B cell (primary cell): ENCODE results near the gene ZNF143.

Experiments
- EZH2 ChIP-seq: IDR thresholded peaks from 2 replicates; pipeline ENCODE4 v1.6.1; 2012; ENCODE audit warnings: borderline replicate concordance, low read depth, mild to moderate bottlenecking, moderate library complexity, low read length; ENCODE audit not compliant: insufficient read depth, poor library complexity, severe bottlenecking
- TF ChIP-seq, protein P1 (sequence below): fragments of 200-600 bp; IDR thresholded peaks from one replicate; pipeline ENCODE4 v1.8.0; 2022; ENCODE audit warnings: antibody characterized with exemption, mild to moderate bottlenecking

DNA sequence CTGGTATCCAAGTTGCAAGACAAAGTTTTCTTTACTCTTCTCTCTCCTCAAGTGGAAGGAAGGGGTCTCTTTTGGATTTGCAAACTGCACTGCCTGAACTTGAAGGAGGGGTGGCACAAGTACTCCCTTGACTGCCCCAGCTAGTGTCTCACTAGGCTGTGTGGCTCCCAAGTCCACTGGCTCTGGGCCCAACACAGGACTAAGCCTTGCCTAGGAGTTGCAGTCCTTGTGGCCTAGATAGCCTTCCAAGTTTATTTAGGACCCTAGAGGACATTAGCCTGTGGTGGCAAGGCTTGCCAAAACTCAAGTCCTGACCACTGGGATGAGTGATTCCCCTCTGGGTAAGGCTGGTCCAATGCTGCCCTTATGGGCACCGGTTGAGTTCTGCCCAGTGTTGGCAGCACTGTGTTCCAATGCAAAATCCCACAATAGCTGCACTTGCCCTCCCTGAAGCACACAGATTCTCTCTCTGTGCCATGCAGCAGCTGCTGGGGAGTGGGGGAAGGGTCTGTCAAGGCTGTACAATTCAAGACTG is 102.5 kb downstream of the ZNF143 start:
- no peak for TF ChIP-seq EZH2
- TF ChIP-seq, protein P1, sequence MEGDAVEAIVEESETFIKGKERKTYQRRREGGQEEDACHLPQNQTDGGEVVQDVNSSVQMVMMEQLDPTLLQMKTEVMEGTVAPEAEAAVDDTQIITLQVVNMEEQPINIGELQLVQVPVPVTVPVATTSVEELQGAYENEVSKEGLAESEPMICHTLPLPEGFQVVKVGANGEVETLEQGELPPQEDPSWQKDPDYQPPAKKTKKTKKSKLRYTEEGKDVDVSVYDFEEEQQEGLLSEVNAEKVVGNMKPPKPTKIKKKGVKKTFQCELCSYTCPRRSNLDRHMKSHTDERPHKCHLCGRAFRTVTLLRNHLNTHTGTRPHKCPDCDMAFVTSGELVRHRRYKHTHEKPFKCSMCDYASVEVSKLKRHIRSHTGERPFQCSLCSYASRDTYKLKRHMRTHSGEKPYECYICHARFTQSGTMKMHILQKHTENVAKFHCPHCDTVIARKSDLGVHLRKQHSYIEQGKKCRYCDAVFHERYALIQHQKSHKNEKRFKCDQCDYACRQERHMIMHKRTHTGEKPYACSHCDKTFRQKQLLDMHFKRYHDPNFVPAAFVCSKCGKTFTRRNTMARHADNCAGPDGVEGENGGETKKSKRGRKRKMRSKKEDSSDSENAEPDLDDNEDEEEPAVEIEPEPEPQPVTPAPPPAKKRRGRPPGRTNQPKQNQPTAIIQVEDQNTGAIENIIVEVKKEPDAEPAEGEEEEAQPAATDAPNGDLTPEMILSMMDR, result no peak
